ENCODE results near the gene RNF157.

The RNF157 gene

DNA sequence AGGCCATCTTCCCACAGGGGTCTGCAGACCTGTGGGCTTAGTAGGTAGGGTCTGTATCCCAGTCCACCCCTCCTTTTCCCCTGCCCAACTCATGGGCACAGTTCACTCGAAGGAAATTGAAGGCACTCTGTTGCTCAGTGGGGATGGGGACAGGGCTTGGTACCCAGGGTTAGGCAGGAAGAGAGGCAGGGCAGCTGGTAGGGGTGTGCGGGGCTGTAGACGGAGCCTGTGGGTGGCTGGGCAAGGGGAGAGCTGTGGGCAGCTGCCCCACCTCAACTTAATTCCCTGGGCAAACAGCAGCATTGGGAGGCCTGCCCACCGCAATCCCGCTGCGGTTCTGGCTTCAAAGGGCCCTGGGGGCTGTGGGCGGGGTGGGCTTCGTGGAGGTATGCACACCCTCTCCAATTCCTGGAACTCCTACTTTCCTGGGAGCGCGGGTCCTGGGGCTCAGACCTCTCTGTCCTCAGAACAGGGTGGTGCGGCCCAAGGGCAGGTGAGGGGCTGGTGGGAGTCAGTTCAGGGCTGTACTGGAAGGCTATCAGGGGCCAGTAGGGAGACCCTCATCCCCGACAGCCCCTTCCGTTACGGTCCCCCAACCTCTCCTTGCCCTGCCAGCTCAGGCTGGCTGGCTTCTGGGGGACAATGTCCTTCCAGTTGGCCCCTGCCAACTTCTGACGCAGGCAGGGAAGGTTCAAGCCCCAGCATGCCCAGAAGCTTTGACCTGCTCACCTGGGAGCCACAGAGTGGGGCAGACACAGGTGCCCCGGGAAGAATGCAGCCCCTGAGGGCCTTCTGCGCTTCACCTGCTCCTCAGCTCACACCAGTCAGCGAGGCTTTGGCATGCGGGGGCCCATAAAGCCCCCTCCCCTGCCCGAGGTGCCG lies 108.4 kb downstream of the RNF157 start:
- H3K4me2 ChIP-seq (ENCODE audit: low read length): no peak overlapping the region
- H3K9me2 ChIP-seq (replicated peaks; ENCODE audit: control insufficient read depth, low read length): no peaks in the 10 kb centered on the region
- no peaks in the 10 kb centered on the region for H3K9me3 ChIP-seq (ENCODE audit: control insufficient read depth, insufficient read depth, low read length)
- H3F3A ChIP-seq (ENCODE audit: control insufficient read depth, insufficient read depth): no peaks in the 10 kb centered on the region
- no peaks in the 10 kb centered on the region for H3K4me1 ChIP-seq (ENCODE audit: control insufficient read depth, low read length)
- H3K27me3 ChIP-seq (ENCODE audit: control insufficient read depth, low read length): peaks cover 6% of the 10 kb centered on the region; the same call in 1 of the 2 replicates
- TF ChIP-seq EZH2phosphoT487 (IDR thresholded peaks at IDR 0.05; ENCODE audit: borderline replicate concordance, low read length) (no peak), CTCF (IDR thresholded peaks at IDR 0.05; ENCODE audit: low read depth, low read length, poor library complexity, severe bottlenecking) (no peak)
- no peak overlapping the region for H3K4me3 ChIP-seq (ENCODE audit: low read length)
- no peaks in the 10 kb centered on the region for H3K79me2 ChIP-seq (ENCODE audit: control insufficient read depth, low read length)
- H4K20me1 ChIP-seq (ENCODE audit: control insufficient read depth, insufficient read depth, low read depth, low read length): no peaks in the 10 kb centered on the region
- no peaks in the 10 kb centered on the region for H3K36me3 ChIP-seq (ENCODE audit: control insufficient read depth, low read length)
- no peak overlapping the region for H3K27ac ChIP-seq (ENCODE audit: low read depth, low read length)

- no peaks in the 10 kb centered on the region for H3F3A ChIP-seq (ENCODE audit: control insufficient read depth, insufficient read depth)
- H3K9me3 ChIP-seq (ENCODE audit: control insufficient read depth, insufficient read depth, low read length): no peaks in the 10 kb centered on the region
These were observed 109.1 kb downstream of the RNF157 start for GRCh38 chr17:76131051-76131691.

DNA sequence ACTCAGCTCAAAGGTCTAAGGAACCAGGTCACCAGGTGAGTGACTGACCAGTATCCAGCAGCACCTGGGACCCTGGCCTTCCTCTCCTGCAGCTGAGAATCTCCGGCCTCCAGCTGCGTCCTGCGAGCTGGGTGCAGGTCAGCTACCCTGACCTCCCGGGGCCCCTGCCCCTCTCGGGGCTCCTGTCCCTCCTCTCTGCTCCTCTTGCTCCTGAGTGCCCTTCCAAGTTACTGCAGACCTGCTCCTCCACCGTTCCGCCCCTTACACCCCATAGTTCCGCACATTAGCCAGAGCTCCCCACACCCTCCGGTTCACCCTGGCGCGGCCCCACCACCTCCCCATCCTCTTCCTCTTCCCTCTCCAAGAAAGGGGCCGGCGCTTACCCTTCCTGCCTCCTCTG lies 109.8 kb downstream of the RNF157 start:
- Histone ChIP-seq H3K79me2 (ENCODE audit: control insufficient read depth, low read length) (no peaks in the 10 kb centered on the region), H3K9me2 (replicated peaks; ENCODE audit: control insufficient read depth, low read length) (no peaks in the 10 kb centered on the region), H3K36me3 (ENCODE audit: control insufficient read depth, low read length) (no peaks in the 10 kb centered on the region), H3K4me3 (ENCODE audit: low read length) (no peak overlapping the region), H3K27me3 (ENCODE audit: control insufficient read depth, low read length) (peaks cover 4% of the 10 kb centered on the region; the same call in 1 of the 2 replicates), H3K4me2 (ENCODE audit: low read length) (no peak overlapping the region), H3K9me3 (ENCODE audit: control insufficient read depth, insufficient read depth, low read length) (no peaks in the 10 kb centered on the region), H3K4me1 (ENCODE audit: control insufficient read depth, low read length) (no peaks in the 10 kb centered on the region), H4K20me1 (ENCODE audit: control insufficient read depth, insufficient read depth, low read depth, low read length) (no peaks in the 10 kb centered on the region), H3F3A (ENCODE audit: control insufficient read depth, insufficient read depth) (no peaks in the 10 kb centered on the region), H3K27ac (ENCODE audit: low read depth, low read length) (no peak overlapping the region)
- TF ChIP-seq EZH2phosphoT487 (IDR thresholded peaks at IDR 0.05; ENCODE audit: borderline replicate concordance, low read length): no peak
- TF ChIP-seq CTCF (IDR thresholded peaks at IDR 0.05; ENCODE audit: low read depth, low read length, poor library complexity, severe bottlenecking): no peak

More at GRCh38 chr17:76131051-76131691, 109.1 kb downstream of the RNF157 start:
- Histone ChIP-seq H4K20me1 (ENCODE audit: control insufficient read depth, insufficient read depth, low read depth, low read length) (no peaks in the 10 kb centered on the region), H3K36me3 (ENCODE audit: control insufficient read depth, low read length) (no peaks in the 10 kb centered on the region), H3K4me3 (ENCODE audit: low read length) (no peak overlapping the region), H3K27me3 (ENCODE audit: control insufficient read depth, low read length) (peaks cover 7% of the 10 kb centered on the region; the same call in 1 of the 2 replicates), H3K79me2 (ENCODE audit: control insufficient read depth, low read length) (no peaks in the 10 kb centered on the region), H3K9me2 (replicated peaks; ENCODE audit: control insufficient read depth, low read length) (no peaks in the 10 kb centered on the region), H3K4me2 (ENCODE audit: low read length) (no peak overlapping the region), H3K4me1 (ENCODE audit: control insufficient read depth, low read length) (no peaks in the 10 kb centered on the region), H3K27ac (ENCODE audit: low read depth, low read length) (no peak overlapping the region)
- no peak for TF ChIP-seq CTCF (IDR thresholded peaks at IDR 0.05; ENCODE audit: low read depth, low read length, poor library complexity, severe bottlenecking)
- TF ChIP-seq EZH2phosphoT487 (IDR thresholded peaks at IDR 0.05; ENCODE audit: borderline replicate concordance, low read length): no peak

All from DOHH2 (cell line).